SH-SY5Y (cell line): Measurements from ENCODE around the gene NKX2-3.

ENCODE experiments used
- GATA2 ChIP-seq: IDR thresholded peaks from 2 replicates; pipeline ENCODE4 v1.6.1; 2011; ENCODE audit warnings: mild to moderate bottlenecking, low read depth, low read length
- GATA3 ChIP-seq: IDR thresholded peaks from 2 replicates; pipeline ENCODE4 v1.6.1; 2011; ENCODE audit warnings: low read depth, mild to moderate bottlenecking, low read length, moderate library complexity

NKX2-3 gene

DNA sequence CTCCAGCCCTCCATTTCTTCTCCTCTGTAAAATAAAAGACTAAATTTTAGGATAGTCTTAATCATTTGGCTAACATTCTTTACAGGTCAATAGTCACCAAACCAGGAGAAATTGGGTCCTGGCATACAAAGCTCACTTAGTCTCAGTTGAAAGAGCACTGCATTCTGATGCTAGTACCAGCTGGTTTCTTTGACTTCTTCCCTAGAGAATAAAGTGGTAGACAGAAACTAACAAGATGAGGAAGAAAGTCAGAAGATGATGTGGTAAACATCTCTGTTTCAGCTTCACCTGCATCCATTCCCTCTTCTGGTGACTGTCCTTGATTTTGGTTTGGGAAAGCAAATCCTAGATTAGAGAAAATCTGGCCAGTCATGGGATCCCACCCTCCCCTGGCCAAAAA lies 37.2 kb downstream of the NKX2-3 start:
- no peak for TF ChIP-seq GATA2
- no peak for TF ChIP-seq GATA3

DNA sequence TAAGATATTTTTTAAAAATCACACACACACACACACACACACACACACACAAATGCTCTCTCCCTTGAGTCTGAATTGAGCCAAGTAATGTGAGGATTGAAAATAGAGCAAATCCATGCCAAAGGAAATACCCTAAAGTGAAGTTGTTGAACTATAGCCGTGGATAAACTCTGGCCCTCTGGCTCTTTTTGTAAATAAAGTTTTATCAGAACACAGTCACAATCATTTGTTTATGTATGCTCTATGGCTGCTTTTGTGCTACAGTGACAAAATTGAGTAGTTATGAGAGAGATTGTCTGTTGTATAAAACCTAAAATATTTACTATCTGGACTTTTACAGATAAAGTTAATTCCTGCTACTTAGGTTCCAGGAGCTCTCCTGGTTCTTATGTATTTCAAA lies 39.1 kb downstream of the NKX2-3 start:
- TF ChIP-seq GATA3 (no peak), GATA2 (no peak)

DNA sequence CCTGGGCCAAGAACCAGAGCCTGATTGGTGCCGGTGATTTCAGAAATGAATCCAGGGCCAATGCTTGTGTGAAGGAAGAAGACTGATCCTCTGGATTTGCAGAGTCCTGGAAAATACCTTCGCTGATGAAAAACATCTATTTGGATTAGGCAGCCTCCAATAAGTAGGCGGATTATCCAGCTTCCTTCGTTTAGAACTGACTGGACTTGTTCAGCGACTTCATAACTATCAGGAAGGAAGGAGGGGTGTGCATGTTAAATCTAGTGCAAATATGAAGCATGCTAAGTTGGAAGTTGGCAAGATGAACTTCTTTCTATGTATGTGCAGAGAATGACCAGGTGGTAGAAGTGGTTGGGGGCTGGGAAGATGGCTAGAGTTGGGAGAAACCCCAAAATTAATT lies 41.0 kb downstream of the NKX2-3 start:
- no peak for TF ChIP-seq GATA2
- TF ChIP-seq GATA3, result no peak

DNA sequence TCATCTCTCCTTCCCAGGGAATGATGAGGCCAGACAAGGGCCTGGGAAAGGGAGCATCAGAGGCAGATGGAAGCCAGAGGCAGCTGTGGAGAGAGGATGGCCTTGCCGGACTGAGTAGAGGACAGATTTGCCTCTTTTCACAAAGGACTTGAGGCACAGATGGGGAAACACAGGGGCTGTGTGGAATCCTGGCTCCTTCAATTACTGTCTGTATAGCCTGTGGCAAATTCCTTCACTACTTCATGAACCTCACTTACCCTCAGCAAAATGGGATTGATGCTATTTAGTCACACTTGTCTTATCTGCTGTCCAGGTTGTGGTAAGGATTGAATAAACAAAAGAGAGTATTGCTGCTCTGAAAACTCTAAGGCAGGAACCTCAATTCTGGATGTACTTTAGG lies 47.2 kb downstream of the NKX2-3 start:
- no peak for TF ChIP-seq GATA3
- no peak for TF ChIP-seq GATA2

DNA sequence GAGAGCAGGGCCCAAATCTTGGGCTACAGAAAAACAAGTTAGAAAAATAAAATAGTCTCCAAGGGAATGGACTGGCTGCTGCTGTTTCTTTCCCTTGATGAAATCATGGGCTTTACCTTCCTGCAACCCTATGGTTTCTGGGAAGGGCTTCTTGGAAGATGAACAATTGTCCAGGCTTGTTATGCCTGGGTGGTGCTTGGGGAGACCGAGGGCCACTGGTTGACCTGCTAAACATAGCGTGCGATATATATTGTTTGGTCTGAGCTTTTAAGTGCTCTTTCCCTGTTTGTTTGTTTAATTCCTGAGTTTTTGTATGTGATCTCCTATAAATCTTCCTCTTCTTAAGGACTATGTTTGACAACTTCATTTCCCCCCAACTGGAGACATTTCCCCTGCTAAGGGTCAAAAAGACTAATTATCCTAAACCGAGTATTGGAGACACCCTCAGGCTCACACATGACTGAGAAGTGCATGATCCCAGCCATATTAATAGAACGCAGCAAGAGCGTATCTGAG lies 49.6 kb downstream of the NKX2-3 start:
- TF ChIP-seq GATA3, result no peak
- TF ChIP-seq GATA2, result no peak

DNA sequence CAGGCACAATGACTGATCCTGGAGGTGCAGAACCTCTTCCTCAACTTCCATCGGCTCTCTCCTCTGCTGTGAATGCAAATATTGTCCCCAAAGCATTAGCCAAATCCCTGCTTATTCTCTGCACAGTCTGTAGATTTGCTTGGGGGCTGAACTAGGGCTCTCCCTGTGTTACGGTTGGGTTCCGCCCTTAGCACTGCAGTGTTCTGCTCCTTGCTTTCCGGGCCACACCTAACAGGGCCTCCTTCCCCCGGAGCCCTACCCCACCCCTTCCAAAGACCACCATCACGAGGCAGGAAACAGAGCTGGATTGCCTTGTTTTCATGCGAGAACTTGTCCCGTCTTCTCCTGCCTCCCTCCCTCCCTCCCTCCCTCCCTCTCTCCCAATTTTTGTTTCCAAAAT lies 50.9 kb downstream of the NKX2-3 start:
- no peak for TF ChIP-seq GATA2
- no peak for TF ChIP-seq GATA3
